H9 (cell line): ENCODE data around the gene AEN. TPM values are rescaled to one million over a fixed set of nuclear protein-coding genes. Genes with fewer than 3 reads are reported as not detected.

ENCODE experiments used
- DNase-seq: peaks from one replicate; pipeline ENCODE4 v3.0.0-alpha.2; 2017
- H2AFZ ChIP-seq: one replicate; pipeline ENCODE4 v1.6.1; 2013; ENCODE audit warnings: mild to moderate bottlenecking, low read length, control low read depth, moderate library complexity
- H2AK5ac ChIP-seq: 2 replicates; pipeline ENCODE4 v1.6.1; 2013; ENCODE audit warnings: low read length, control low read depth, mixed read lengths; ENCODE audit not compliant: insufficient read length
- H2BK120ac ChIP-seq: one replicate; pipeline ENCODE4 v1.6.1; 2013; ENCODE audit warnings: low read depth, mild to moderate bottlenecking, low read length, control low read depth, inconsistent platforms; ENCODE audit not compliant: poor library complexity, severe bottlenecking
- H2BK12ac ChIP-seq: 2 replicates; pipeline ENCODE4 v1.6.1; 2013; ENCODE audit warnings: low read length, control low read depth, mixed read lengths, low read depth; ENCODE audit not compliant: insufficient read length
- H2BK15ac ChIP-seq: 2 replicates; pipeline ENCODE4 v1.6.1; 2013; ENCODE audit warnings: low read depth, low read length, control low read depth
- H2BK20ac ChIP-seq: one replicate; pipeline ENCODE4 v1.6.1; 2013; ENCODE audit warnings: low read depth, mild to moderate bottlenecking, low read length, control low read depth, inconsistent platforms; ENCODE audit not compliant: poor library complexity, severe bottlenecking
- H2BK5ac ChIP-seq: 2 replicates; pipeline ENCODE4 v1.6.1; 2013; ENCODE audit warnings: low read length, control low read depth, mixed read lengths; ENCODE audit not compliant: insufficient read length
- H3K14ac ChIP-seq: 2 replicates; pipeline ENCODE4 v1.6.1; 2013; ENCODE audit warnings: low read length, control low read depth; ENCODE audit not compliant: insufficient read depth
- H3K18ac ChIP-seq: 2 replicates; pipeline ENCODE4 v1.6.1; 2013; ENCODE audit warnings: low read depth, mild to moderate bottlenecking, mixed read lengths, low read length, control low read depth; ENCODE audit not compliant: insufficient read length
- H3K23ac ChIP-seq: 2 replicates; pipeline ENCODE4 v1.6.1; 2013; ENCODE audit warnings: low read length, control low read depth, mixed read lengths, low read depth; ENCODE audit not compliant: insufficient read length
- H3K23me2 ChIP-seq: 2 replicates; pipeline ENCODE4 v1.6.1; 2013; ENCODE audit warnings: low read depth, mild to moderate bottlenecking, mixed read lengths, low read length, control low read depth; ENCODE audit not compliant: insufficient read length, poor library complexity, severe bottlenecking
- H3K27ac ChIP-seq: 2 replicates; pipeline ENCODE4 v1.5.1; 2013; ENCODE audit warnings: low read length, control low read depth, mixed read lengths, low read depth; ENCODE audit not compliant: insufficient read length
- H3K27me3 ChIP-seq: 2 replicates; pipeline ENCODE4 v1.6.1; 2013; ENCODE audit warnings: low read length, control low read depth, inconsistent platforms; ENCODE audit not compliant: insufficient read depth
- H3K4ac ChIP-seq: 2 replicates; pipeline ENCODE4 v1.6.1; 2013; ENCODE audit warnings: low read depth, mild to moderate bottlenecking, control low read depth, inconsistent platforms, low read length, moderate library complexity
- H3K4me1 ChIP-seq: 2 replicates; pipeline ENCODE4 v1.6.1; 2013; ENCODE audit warnings: low read length, control low read depth, inconsistent platforms; ENCODE audit not compliant: insufficient read depth
- H3K4me2 ChIP-seq: 2 replicates; pipeline ENCODE4 v1.6.1; 2013; ENCODE audit warnings: low read length, control low read depth, mixed read lengths; ENCODE audit not compliant: insufficient read length, insufficient read depth
- H3K56ac ChIP-seq: 2 replicates; pipeline ENCODE4 v1.6.1; 2013; ENCODE audit warnings: low read depth, mild to moderate bottlenecking, mixed read lengths, low read length, control low read depth; ENCODE audit not compliant: insufficient read length
- H3K79me1 ChIP-seq: 2 replicates; pipeline ENCODE4 v1.6.1; 2013; ENCODE audit warnings: low read depth, mild to moderate bottlenecking, moderate library complexity, low read length, control low read depth, inconsistent platforms; ENCODE audit not compliant: insufficient read depth, poor library complexity, severe bottlenecking
- H3K79me2 ChIP-seq: 2 replicates; pipeline ENCODE4 v1.6.1; 2013; ENCODE audit warnings: low read length, control low read depth, inconsistent platforms; ENCODE audit not compliant: insufficient read depth
- H3K9ac ChIP-seq: 2 replicates; pipeline ENCODE4 v1.6.1; 2013; ENCODE audit warnings: low read length, control low read depth, mixed read lengths; ENCODE audit not compliant: insufficient read length; ENCODE audit errors: extremely low read depth
- H3K9me3 ChIP-seq: one replicate; pipeline ENCODE4 v1.6.1; 2013; ENCODE audit warnings: low read depth, low read length, inconsistent platforms; ENCODE audit not compliant: control insufficient read depth
- H3T11ph ChIP-seq: one replicate; pipeline ENCODE4 v1.6.1; 2013; ENCODE audit warnings: mild to moderate bottlenecking, low read length, control low read depth, inconsistent platforms
- H4K20me1 ChIP-seq: one replicate; pipeline ENCODE4 v1.6.1; 2013; ENCODE audit not compliant: control insufficient read depth, insufficient read length, insufficient read depth
- H4K5ac ChIP-seq: 2 replicates; pipeline ENCODE4 v1.6.1; 2013; ENCODE audit warnings: low read depth, mild to moderate bottlenecking, mixed read lengths, low read length, control low read depth; ENCODE audit not compliant: insufficient read length
- H4K8ac ChIP-seq: replicated peaks from 2 replicates; pipeline ENCODE4 v1.6.1; 2013; ENCODE audit warnings: low read length, control low read depth, mixed read lengths, low read depth; ENCODE audit not compliant: insufficient read length
- H4K91ac ChIP-seq: 2 replicates; pipeline ENCODE4 v1.6.1; 2013; ENCODE audit warnings: low read depth, mild to moderate bottlenecking, moderate library complexity, mixed read lengths, low read length, control low read depth; ENCODE audit not compliant: insufficient read length
- H3K27ac Mint-ChIP-seq, 3 experiments: 2 replicates in 2 of 3; 3 replicates in 1 of 3; pipeline ENCODE4 v1.8.0; 2020 to 2021; ENCODE audit warnings: mixed read lengths in 3 of 3, mild to moderate bottlenecking in 1 of 3, moderate library complexity in 1 of 3
- H3K27me3 Mint-ChIP-seq: 2 replicates; pipeline ENCODE4 v1.8.0; 2021; ENCODE audit warnings: low read depth, mild to moderate bottlenecking, moderate library complexity, mixed read lengths
- H3K36me3 Mint-ChIP-seq, 3 experiments: 2 replicates in 2 of 3; 3 replicates in 1 of 3; pipeline ENCODE4 v1.8.0; 2020 to 2021; ENCODE audit warnings: low read depth in 3 of 3, mixed read lengths in 3 of 3; ENCODE audit not compliant: insufficient read depth in 1 of 3
- H3K4me1 Mint-ChIP-seq, 2 experiments: 2 replicates each; pipeline ENCODE4 v1.8.0; 2020; ENCODE audit warnings: mixed read lengths in 2 of 2
- H3K4me3 Mint-ChIP-seq, 2 experiments: 2 replicates in 1 of 2; 3 replicates in 1 of 2; pipeline ENCODE4 v1.8.0; 2020 to 2021; ENCODE audit warnings: mild to moderate bottlenecking in 2 of 2, mixed read lengths in 2 of 2, moderate library complexity in 1 of 2
- H3K9me3 Mint-ChIP-seq, 2 experiments: 2 replicates in 1 of 2; 3 replicates in 1 of 2; pipeline ENCODE4 v1.8.0; 2020; ENCODE audit warnings: mild to moderate bottlenecking in 2 of 2, mixed read lengths in 2 of 2, moderate library complexity in 1 of 2
- CTCF ChIP-seq: fragments of 200-600 bp; sonication (generic); conservative IDR thresholded peaks from 3 replicates; pipeline ENCODE4 v1.8.0; 2021; ENCODE audit warnings: antibody characterized with exemption, mild to moderate bottlenecking
- WGBS: extraction: QIAGEN DNeasy Blood & Tissue Kit; methylation state at CpG from one replicate; pipeline ENCODE4 v1.1.7; 2013; ENCODE audit warnings: missing lambda C conversion rate, low lambda C conversion rate, mixed read lengths; ENCODE audit not compliant: insufficient read length; ENCODE audit errors: extremely low coverage; 5-methylcytosine and 5-hydroxymethylcytosine counted together
- total RNA-seq: library from RNA; stranded (reverse); gene quantifications from 2 replicates; pipeline ENCODE4 v1.2.1, GENCODE V29; 2021

Gene AEN
- total RNA-seq, 1 experiment from 2014 or later, result 132 TPM

DNA sequence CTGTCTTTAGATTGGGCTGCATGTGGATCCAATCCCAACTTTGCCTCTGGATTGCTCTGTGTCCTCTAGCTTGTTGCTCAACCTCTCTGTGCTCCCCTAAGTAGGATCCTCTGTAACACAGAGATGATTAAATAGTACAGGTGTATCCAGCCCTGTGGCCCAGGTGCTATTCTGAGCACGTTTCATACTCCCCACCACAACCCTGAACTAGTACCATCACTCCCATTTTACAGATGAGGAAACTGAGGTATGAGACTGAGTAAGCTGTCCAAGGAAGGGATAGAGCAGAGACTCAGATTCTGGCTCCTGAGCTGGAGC lies 24.9 kb downstream of the AEN start:
- no peak for TF ChIP-seq CTCF
- Histone ChIP-seq H2BK5ac (no peak overlapping the region), H3K4ac (no peak overlapping the region), H4K5ac (no peak overlapping the region), H2BK15ac (no peak overlapping the region), H3K27ac (no peak overlapping the region), H2AK5ac (no peak overlapping the region), H3K9ac (no peak overlapping the region), H3K79me1 (no peaks in the 10 kb centered on the region), H3T11ph (no peak overlapping the region), H3K79me2 (no peaks in the 10 kb centered on the region), H3K23ac (no peak overlapping the region), H2BK120ac (no peak overlapping the region), H3K9me3 (no peaks in the 10 kb centered on the region), H3K4me2 (no peak overlapping the region), H4K20me1 (no peaks in the 10 kb centered on the region), H2BK20ac (no peak overlapping the region), H3K18ac (no peak overlapping the region), H2BK12ac (no peak overlapping the region), H4K91ac (no peak overlapping the region), H4K8ac (no peak overlapping the region), H3K23me2 (no peaks in the 10 kb centered on the region), H3K4me1 (no peaks in the 10 kb centered on the region), H2AFZ (no peak overlapping the region), H3K56ac (no peak overlapping the region), H3K27me3 (no peaks in the 10 kb centered on the region), H3K14ac (no peak overlapping the region)
- no peak for DNase-seq
- no peaks in the 10 kb centered on the region for H3K36me3 Mint-ChIP-seq
- H3K4me3 Mint-ChIP-seq, result no peak overlapping the region
- no peaks in the 10 kb centered on the region for H3K9me3 Mint-ChIP-seq
- H3K27ac Mint-ChIP-seq, result no peak overlapping the region
- no CpG with 5 or more reads among the region's 1 CpG for WGBS
- no peaks in the 10 kb centered on the region; the same call in none of the 2 replicates for H3K27me3 Mint-ChIP-seq
- H3K4me1 Mint-ChIP-seq, result peaks cover 9 to 10% of the 10 kb centered on the region in 2 experiments
